Mucosa of descending colon (tissue), 3 donors: ENCODE data around the gene RNF115. TPM values are rescaled to one million over a fixed set of nuclear protein-coding genes. Genes with fewer than 3 reads are reported as not detected.

Experiments used
- ATAC-seq: fragments of 200-7000 bp; cut with Tn5 transposase; one replicate; pipeline ENCODE4 v1.9.1; 2020; ENCODE audit warnings: mild to moderate bottlenecking, moderate library complexity
- DNase-seq, 3 donors: peaks; one replicate each; pipeline ENCODE4 v3.0.0-alpha.2; 2020
- H3K36me3 ChIP-seq: fragments of 200-600 bp; one replicate; pipeline ENCODE4 v1.8.0; 2021; ENCODE audit warnings: low read depth, mild to moderate bottlenecking
- H3K4me1 ChIP-seq: fragments of 200-600 bp; one replicate; pipeline ENCODE4 v1.8.0; 2021; ENCODE audit warnings: low read depth, mild to moderate bottlenecking
- H3K4me3 ChIP-seq: fragments of 200-600 bp; one replicate; pipeline ENCODE4 v1.8.0; 2021; ENCODE audit warnings: mild to moderate bottlenecking
- H3K9me3 ChIP-seq: fragments of 200-600 bp; one replicate; pipeline ENCODE4 v1.8.0; 2021; ENCODE audit warnings: mild to moderate bottlenecking
- CTCF ChIP-seq: fragments of 200-600 bp; IDR thresholded peaks from one replicate; pipeline ENCODE4 v1.8.0; 2022; ENCODE audit warnings: antibody characterized with exemption, mild to moderate bottlenecking
- intact Hi-C, 2 donors: fragments of 100-400 bp; cut with DNase I in 1 of 2; cut with micrococcal nuclease in 1 of 2; formaldehyde crosslinking; loops; one replicate each; pipeline versions ENCODE4 v1.11.0 to v1.11.1; 2022; cut with DNase I, micrococcal nuclease
- total RNA-seq, 3 donors: library from RNA; stranded (reverse); fragmentation: NEBNext Ultra II Directional in 2 of 3; extraction: Animal tissue kit (Norgen Biotek cat#: 25700) in 2 of 3; gene quantifications; one replicate each; pipeline versions ENCODE4 v1.2.1 to v1.2.4, GENCODE V29; 2021 to 2023
- donor health status: DM: no; HTN: no; CAD: no; lungs with moderate emphysema.
- donor health status: DM: no; HTN: no; CAD: no.
- donor health status: DM: no; HTN: yes; CAD: no.

The RNF115 gene
- total RNA-seq, 3 donors from 2014 or later, result 8.3 to 13.6 (median 8.8) TPM

GRCh38 chr1:145705622-145706021, 118.3 kb downstream of the RNF115 start:
- ATAC-seq (no peak), DNase-seq (no peak)
- H3K9me3 ChIP-seq, result no peaks in the 10 kb centered on the region
- intact Hi-C loops, result no loop called here
- TF ChIP-seq CTCF, result no peak
- no peaks in the 10 kb centered on the region for H3K4me1 ChIP-seq
- no peak overlapping the region for H3K4me3 ChIP-seq
- no peaks in the 10 kb centered on the region for H3K36me3 ChIP-seq

DNA sequence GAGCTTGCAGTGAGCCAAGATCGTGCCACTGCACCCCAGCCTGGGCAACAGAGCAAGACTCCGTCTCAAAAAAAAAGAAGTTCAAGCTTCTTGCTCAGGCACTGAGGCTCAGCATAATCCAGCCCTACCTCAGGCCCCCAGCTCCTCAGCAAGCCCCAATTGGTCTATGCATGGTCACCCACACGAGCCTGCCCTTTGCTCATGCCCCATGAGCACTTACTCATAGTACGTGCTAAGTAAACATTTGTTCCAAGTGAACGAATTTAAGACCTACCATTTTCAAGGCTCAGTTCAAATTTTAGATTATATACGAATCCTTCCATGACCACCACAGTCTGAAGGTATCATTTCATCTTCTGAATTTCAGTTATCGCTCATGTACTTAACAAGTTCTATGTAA, 121.1 kb downstream of the RNF115 start:
- H3K4me1 ChIP-seq, result no peaks in the 10 kb centered on the region
- no peaks in the 10 kb centered on the region for H3K9me3 ChIP-seq
- DNase-seq (no peak), ATAC-seq (no peak)
- TF ChIP-seq CTCF, result no peak
- no peak overlapping the region for H3K4me3 ChIP-seq
- H3K36me3 ChIP-seq, result no peaks in the 10 kb centered on the region
- intact Hi-C loops, result no loop called here

DNA sequence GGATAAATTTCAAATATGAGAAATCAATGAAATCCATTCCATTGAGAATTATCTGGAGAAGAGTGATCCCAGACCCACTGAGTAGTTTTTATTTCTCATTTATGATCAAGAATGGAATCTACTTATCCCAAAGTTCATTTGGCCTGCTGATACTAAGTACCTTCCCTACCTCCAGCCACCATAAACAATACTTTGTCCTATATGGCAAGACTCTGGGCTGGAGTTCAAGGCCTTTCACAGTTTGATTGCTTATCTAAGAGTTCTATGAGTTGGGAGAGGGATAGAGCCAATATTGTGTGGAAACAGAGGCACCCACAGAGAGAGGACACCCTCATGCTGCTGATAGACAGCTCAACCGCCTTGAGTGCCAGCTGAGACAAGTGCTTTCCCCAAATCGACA, 121.8 kb downstream of the RNF115 start:
- DNase-seq (no peak), ATAC-seq (no peak)
- intact Hi-C loops, result no loop called here
- no peaks in the 10 kb centered on the region for H3K9me3 ChIP-seq
- TF ChIP-seq CTCF, result no peak
- no peaks in the 10 kb centered on the region for H3K4me1 ChIP-seq
- no peak overlapping the region for H3K4me3 ChIP-seq
- H3K36me3 ChIP-seq, result no peaks in the 10 kb centered on the region

DNA sequence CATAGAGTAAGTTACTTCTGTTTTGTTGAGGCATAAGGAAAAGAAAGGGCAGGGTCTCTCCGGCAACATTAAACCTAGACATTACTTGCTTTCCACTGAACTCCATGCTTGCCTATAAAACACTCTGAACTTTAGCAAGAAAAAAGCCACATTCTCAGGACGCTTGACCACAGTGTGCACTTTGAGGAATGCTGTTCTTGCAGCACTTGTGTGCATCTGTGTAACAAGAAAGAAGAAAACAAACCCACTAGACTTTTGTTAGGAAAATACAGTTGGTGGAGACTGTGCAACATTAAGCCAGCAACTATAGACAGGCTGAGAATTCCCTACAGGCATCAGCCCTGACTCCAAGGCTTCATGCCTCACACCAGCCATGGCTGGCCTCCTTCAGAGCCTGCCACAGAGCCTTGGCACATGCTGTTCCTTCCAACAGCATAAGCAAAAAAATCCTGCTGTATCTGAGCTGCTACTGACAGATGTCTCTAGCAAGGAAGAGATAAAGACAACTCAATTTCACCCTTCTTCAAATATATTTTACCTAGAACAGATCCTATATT, 122.5 kb downstream of the RNF115 start:
- ATAC-seq (no peak), DNase-seq (no peak)
- Histone ChIP-seq H3K36me3 (no peaks in the 10 kb centered on the region), H3K9me3 (no peaks in the 10 kb centered on the region), H3K4me1 (no peaks in the 10 kb centered on the region), H3K4me3 (no peak overlapping the region)
- TF ChIP-seq CTCF, result no peak
- intact Hi-C loops, result no loop called here

DNA sequence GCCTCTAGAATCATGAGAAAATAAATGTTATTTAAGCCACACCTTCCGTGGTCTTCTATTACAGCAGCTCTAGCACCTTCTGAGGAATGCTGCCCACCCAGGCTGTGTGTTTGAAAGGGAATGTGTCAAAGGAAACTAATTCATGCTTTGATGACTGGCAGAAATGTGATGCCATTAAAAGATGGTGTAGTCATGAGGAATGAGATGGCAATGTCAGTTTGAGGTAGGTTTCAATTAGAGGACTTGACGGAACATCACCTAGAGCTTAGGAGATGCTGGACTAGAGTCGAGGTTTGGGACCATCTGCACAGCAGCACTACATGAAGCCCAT, 127.3 kb downstream of the RNF115 start:
- DNase-seq, result no peak
- no peaks in the 10 kb centered on the region for H3K4me1 ChIP-seq
- no peak overlapping the region for H3K4me3 ChIP-seq
- intact Hi-C loops, result no loop called here
- no peak for TF ChIP-seq CTCF
- ATAC-seq, result no peak
- no peaks in the 10 kb centered on the region for H3K9me3 ChIP-seq
- H3K36me3 ChIP-seq, result no peaks in the 10 kb centered on the region
